OCI-LY3 (cell line): Measurements from ENCODE around the gene SND1.

ENCODE experiments used
- H2AFZ ChIP-seq: fragments of 200-600, 300-600 bp; shearing (Covaris generic); 2 replicates; pipeline ENCODE4 v1.6.0; 2014; ENCODE audit warnings: antibody characterized with exemption, low read depth, low read length
- H3K27ac ChIP-seq: fragments of 200-600, 300-600 bp; sonication (generic); 2 replicates; pipeline ENCODE4 v1.5.1; 2014; ENCODE audit warnings: mild to moderate bottlenecking, low read length, moderate library complexity, mixed read lengths
- H3K27me3 ChIP-seq: fragments of 200-600, 300-600 bp; sonication (generic); 2 replicates; pipeline ENCODE4 v1.6.1; 2014; ENCODE audit warnings: low read depth, low read length, mixed read lengths
- H3K36me3 ChIP-seq: fragments of 200-600, 300-600 bp; sonication (generic); replicated peaks from 2 replicates; pipeline ENCODE3; 2014; ENCODE audit warnings: low read depth, low read length, mixed read lengths
- H3K4me1 ChIP-seq: fragments of 300-600, 200-600 bp; sonication (generic); 2 replicates; pipeline ENCODE4 v1.6.1; 2014; ENCODE audit warnings: low read length, mixed read lengths
- H3K4me2 ChIP-seq: fragments of 200-600, 300-600 bp; sonication (generic); 2 replicates; pipeline ENCODE4 v1.6.1; 2014; ENCODE audit warnings: low read length, mixed read lengths
- H3K4me3 ChIP-seq: fragments of 300-600, 200-600 bp; sonication (generic); 2 replicates; pipeline ENCODE4 v1.5.1; 2014; ENCODE audit warnings: antibody characterized with exemption, mild to moderate bottlenecking, low read length, moderate library complexity
- H3K79me2 ChIP-seq: fragments of 300-600, 200-600 bp; shearing (Covaris generic); 2 replicates; pipeline ENCODE4 v1.6.1; 2014; ENCODE audit warnings: mild to moderate bottlenecking, low read length, mixed read lengths
- H3K9ac ChIP-seq: fragments of 300-600, 200-600 bp; shearing (Covaris generic); 2 replicates; pipeline ENCODE4 v1.6.0; 2014; ENCODE audit warnings: mild to moderate bottlenecking, low read length, moderate library complexity
- H3K9me3 ChIP-seq: fragments of 200-600, 300-600 bp; shearing (Covaris generic); 2 replicates; pipeline ENCODE4 v1.6.1; 2014; ENCODE audit warnings: low read length, mixed read lengths; ENCODE audit not compliant: insufficient read depth
- H4K20me1 ChIP-seq: fragments of 200-600, 300-600 bp; sonication (generic); 2 replicates; pipeline ENCODE4 v1.6.1; 2016; ENCODE audit warnings: low read length, mixed read lengths; ENCODE audit not compliant: insufficient read depth
- EZH2phosphoT487 ChIP-seq: fragments of 200-600 bp; shearing (Covaris generic); IDR thresholded peaks from 2 replicates; pipeline ENCODE4 v1.6.1; 2018; ENCODE audit warnings: antibody characterized with exemption, mixed run types, low read depth
- TF ChIP-seq, protein P1 (sequence below): fragments of 200-600, 300-600 bp; sonication (generic); IDR thresholded peaks from 2 replicates; pipeline ENCODE4 v1.5.1; 2014; ENCODE audit warnings: antibody characterized with exemption, low read length, low read depth

SND1 gene

GRCh38 chr7:127620406-127621233, 31.4 kb upstream of the SND1 start:
- no peaks in the 10 kb centered on the region for H3K4me1 ChIP-seq
- no peaks in the 10 kb centered on the region for H4K20me1 ChIP-seq
- peak overlapping the region; percentile 65; the same call in 1 of the 2 replicates for H2AFZ ChIP-seq
- H3K36me3 ChIP-seq = no peaks in the 10 kb centered on the region
- peak overlapping the region; percentile 36; the same call in 1 of the 2 replicates for H3K4me3 ChIP-seq
- TF ChIP-seq EZH2phosphoT487 = no peak
- TF ChIP-seq, protein P1, sequence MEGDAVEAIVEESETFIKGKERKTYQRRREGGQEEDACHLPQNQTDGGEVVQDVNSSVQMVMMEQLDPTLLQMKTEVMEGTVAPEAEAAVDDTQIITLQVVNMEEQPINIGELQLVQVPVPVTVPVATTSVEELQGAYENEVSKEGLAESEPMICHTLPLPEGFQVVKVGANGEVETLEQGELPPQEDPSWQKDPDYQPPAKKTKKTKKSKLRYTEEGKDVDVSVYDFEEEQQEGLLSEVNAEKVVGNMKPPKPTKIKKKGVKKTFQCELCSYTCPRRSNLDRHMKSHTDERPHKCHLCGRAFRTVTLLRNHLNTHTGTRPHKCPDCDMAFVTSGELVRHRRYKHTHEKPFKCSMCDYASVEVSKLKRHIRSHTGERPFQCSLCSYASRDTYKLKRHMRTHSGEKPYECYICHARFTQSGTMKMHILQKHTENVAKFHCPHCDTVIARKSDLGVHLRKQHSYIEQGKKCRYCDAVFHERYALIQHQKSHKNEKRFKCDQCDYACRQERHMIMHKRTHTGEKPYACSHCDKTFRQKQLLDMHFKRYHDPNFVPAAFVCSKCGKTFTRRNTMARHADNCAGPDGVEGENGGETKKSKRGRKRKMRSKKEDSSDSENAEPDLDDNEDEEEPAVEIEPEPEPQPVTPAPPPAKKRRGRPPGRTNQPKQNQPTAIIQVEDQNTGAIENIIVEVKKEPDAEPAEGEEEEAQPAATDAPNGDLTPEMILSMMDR = no peak
- no peak overlapping the region for H3K27ac ChIP-seq
- H3K9ac ChIP-seq = no peak overlapping the region
- peaks cover 39% of the 10 kb centered on the region for H3K27me3 ChIP-seq
- no peaks in the 10 kb centered on the region for H3K9me3 ChIP-seq
- H3K4me2 ChIP-seq = peak overlapping the region; percentile 51
- no peaks in the 10 kb centered on the region for H3K79me2 ChIP-seq

DNA sequence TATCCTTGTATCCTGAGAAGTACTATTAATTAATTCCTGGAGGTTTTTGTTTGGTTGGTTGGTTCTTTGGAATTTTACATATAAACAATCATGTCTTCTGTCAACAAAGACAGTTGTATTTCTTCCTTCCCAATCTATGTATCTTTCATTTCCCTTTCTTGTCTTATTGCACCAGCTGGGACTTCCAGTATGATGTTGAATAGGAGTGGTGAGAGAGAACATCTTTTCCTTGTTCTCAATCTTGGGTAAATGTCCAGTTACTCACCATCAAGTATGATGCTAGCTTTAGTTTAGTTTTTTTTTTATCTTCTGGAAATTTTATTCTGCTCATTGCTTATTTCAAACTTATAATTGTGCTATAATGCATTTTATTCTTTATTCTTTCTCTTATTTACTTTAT, 26.7 kb upstream of the SND1 start:
- H3K4me2 ChIP-seq = no peak overlapping the region
- no peak overlapping the region for H3K9ac ChIP-seq
- no peak overlapping the region for H2AFZ ChIP-seq
- H3K27ac ChIP-seq = no peak overlapping the region
- H3K79me2 ChIP-seq = no peaks in the 10 kb centered on the region
- H3K27me3 ChIP-seq = peaks cover 5% of the 10 kb centered on the region; the same call in 1 of the 2 replicates
- H3K4me1 ChIP-seq = no peaks in the 10 kb centered on the region
- H3K36me3 ChIP-seq = no peaks in the 10 kb centered on the region
- H4K20me1 ChIP-seq = no peaks in the 10 kb centered on the region
- H3K4me3 ChIP-seq = no peak overlapping the region
- TF ChIP-seq, protein P1 = no peak
- TF ChIP-seq EZH2phosphoT487 = no peak
- no peaks in the 10 kb centered on the region for H3K9me3 ChIP-seq

GRCh38 chr7:127628445-127628844, 23.5 kb upstream of the SND1 start:
- Histone ChIP-seq H3K79me2 (no peaks in the 10 kb centered on the region), H2AFZ (no peak overlapping the region), H3K4me2 (no peak overlapping the region)

More at GRCh38 chr7:127628445-127628844, 23.5 kb upstream of the SND1 start:
- Histone ChIP-seq H3K36me3 (no peaks in the 10 kb centered on the region), H3K4me3 (no peak overlapping the region), H3K27me3 (peaks cover 5% of the 10 kb centered on the region; the same call in 1 of the 2 replicates), H3K4me1 (no peaks in the 10 kb centered on the region), H3K27ac (no peak overlapping the region), H4K20me1 (no peaks in the 10 kb centered on the region), H3K9ac (no peak overlapping the region), H3K9me3 (no peaks in the 10 kb centered on the region)
- TF ChIP-seq EZH2phosphoT487 = no peak
- TF ChIP-seq, protein P1 = peak; percentile 22; the same call in 1 of the 2 replicates
